Measurements from ENCODE around the gene AGPAT4. TPM values are rescaled to one million over a fixed set of nuclear protein-coding genes. Genes with fewer than 3 reads are reported as not detected.

Gene AGPAT4
- total and polyA plus RNA-seq, 7 donors, result under 0.01 to 16.6 (median 6.9) TPM

DNA sequence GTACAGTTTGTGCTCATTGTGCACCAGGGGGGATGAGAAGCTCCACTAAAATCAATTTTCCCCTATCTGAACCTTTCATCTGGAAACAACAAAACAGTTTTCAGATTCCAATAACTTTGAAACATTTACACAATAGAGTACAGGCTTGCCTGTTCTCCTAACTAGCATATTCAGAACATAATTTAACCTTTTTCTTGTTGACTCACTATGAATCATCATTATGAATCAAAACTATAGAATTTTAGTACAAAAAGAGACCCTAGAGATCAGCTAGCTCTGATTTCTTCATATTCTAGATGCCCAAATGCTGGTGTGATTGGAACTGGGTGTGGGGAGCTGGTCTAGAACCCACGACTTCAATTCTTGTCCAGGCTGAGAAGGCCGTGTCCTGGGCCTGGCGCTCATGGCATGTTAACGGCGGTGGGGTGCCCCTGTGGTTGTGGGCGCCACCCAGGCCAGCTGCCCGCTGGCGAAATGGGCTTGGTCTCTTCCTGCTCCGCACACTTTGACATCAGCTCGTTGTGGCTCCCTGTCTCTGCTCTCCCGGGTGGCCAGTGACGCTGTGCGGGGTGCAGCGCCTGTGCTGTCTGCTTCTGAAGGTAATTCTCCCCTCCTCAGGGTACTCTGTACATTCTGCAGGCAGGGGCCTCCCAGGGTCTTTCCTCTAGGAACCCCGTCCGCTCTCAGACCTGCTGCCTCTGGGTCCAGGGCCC, 29.9 kb upstream of the AGPAT4 start:
- WGBS, 2 donors, result 92 to 94% methylated on average over 16 of the region's 16 CpGs
- no peak overlapping the region for H3K4me3 ChIP-seq
- DNase-seq, result no peak
- H3K27me3 ChIP-seq, result no peaks in the 10 kb centered on the region
- intact Hi-C loops (cut with DNase I), result no loop called here
- H3K9me3 ChIP-seq, result no peaks in the 10 kb centered on the region
- no peaks in the 10 kb centered on the region for H3K36me3 ChIP-seq
- no peak overlapping the region for H3K27ac ChIP-seq
- peaks cover 0 to 8% (median 2%) of the 10 kb centered on the region in 4 donors for H3K4me1 ChIP-seq
- TF ChIP-seq, protein P1, sequence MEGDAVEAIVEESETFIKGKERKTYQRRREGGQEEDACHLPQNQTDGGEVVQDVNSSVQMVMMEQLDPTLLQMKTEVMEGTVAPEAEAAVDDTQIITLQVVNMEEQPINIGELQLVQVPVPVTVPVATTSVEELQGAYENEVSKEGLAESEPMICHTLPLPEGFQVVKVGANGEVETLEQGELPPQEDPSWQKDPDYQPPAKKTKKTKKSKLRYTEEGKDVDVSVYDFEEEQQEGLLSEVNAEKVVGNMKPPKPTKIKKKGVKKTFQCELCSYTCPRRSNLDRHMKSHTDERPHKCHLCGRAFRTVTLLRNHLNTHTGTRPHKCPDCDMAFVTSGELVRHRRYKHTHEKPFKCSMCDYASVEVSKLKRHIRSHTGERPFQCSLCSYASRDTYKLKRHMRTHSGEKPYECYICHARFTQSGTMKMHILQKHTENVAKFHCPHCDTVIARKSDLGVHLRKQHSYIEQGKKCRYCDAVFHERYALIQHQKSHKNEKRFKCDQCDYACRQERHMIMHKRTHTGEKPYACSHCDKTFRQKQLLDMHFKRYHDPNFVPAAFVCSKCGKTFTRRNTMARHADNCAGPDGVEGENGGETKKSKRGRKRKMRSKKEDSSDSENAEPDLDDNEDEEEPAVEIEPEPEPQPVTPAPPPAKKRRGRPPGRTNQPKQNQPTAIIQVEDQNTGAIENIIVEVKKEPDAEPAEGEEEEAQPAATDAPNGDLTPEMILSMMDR (IDR thresholded peaks at IDR 0.05), result no peak
- no peak for TF ChIP-seq EP300 (IDR thresholded peaks at IDR 0.05)
- TF ChIP-seq POLR2AphosphoS5 (IDR thresholded peaks at IDR 0.05), result no peak
- no peak for TF ChIP-seq POLR2A (IDR thresholded peaks at IDR 0.05)

GRCh38 chr6:161302949-161303348, 29.1 kb upstream of the AGPAT4 start:
- Histone ChIP-seq H3K4me3 (no peak overlapping the region), H3K27ac (no peak overlapping the region), H3K27me3 (no peaks in the 10 kb centered on the region), H3K36me3 (no peaks in the 10 kb centered on the region), H3K9me3 (no peaks in the 10 kb centered on the region), H3K4me1 (peaks cover 0 to 8% (median 2%) of the 10 kb centered on the region in 4 donors)
- DNase-seq, result no peak
- TF ChIP-seq POLR2A (IDR thresholded peaks at IDR 0.05) (no peak), EP300 (IDR thresholded peaks at IDR 0.05) (no peak), POLR2AphosphoS5 (IDR thresholded peaks at IDR 0.05) (no peak)
- TF ChIP-seq, protein P1 (IDR thresholded peaks at IDR 0.05), result no peak
- WGBS, 2 donors, result 85% methylated on average over 6 of the region's 6 CpGs
- intact Hi-C loops (cut with DNase I), result no loop called here

- H3K4me3 ChIP-seq, result no peak overlapping the region
- H3K9me3 ChIP-seq, result no peaks in the 10 kb centered on the region
- TF ChIP-seq EP300 (IDR thresholded peaks at IDR 0.05) (no peak), POLR2AphosphoS5 (IDR thresholded peaks at IDR 0.05) (no peak), POLR2A (IDR thresholded peaks at IDR 0.05) (no peak)
- TF ChIP-seq, protein P1 (IDR thresholded peaks at IDR 0.05), result no peak
- no peak overlapping the region for H3K27ac ChIP-seq
- H3K36me3 ChIP-seq, result no peaks in the 10 kb centered on the region
- no peaks in the 10 kb centered on the region for H3K27me3 ChIP-seq
- DNase-seq, result no peak
- WGBS, 2 donors, result 64 to 85% methylated on average over 2 of the region's 2 CpGs
- H3K4me1 ChIP-seq, result peaks cover 0 to 8% (median 2%) of the 10 kb centered on the region in 4 donors
- intact Hi-C loops (cut with DNase I), result no loop called here
Measured at GRCh38 chr6:161301338-161301737, 27.5 kb upstream of the AGPAT4 start.

DNA sequence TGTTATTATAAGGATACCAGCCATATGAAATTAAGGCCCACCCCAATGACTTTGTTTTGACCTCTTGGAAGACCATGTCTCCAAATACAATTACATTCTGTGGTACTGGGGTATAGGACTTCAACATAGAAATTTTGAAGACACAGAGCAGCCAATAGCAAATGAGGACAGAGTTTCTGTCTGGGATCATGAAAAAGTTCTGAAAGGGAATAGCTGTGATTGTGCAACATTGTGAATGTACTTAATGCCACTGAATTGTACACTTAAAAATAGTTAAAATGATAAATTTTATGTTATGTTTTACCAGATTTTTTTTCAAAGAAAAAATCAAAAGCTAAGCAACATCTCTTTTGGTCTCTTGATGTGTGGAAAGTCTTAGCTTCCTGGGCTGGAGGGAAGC, 27.0 kb upstream of the AGPAT4 start:
- no peak for DNase-seq
- Histone ChIP-seq H3K4me3 (no peak overlapping the region), H3K9me3 (no peaks in the 10 kb centered on the region), H3K4me1 (peaks cover 0 to 8% (median 2%) of the 10 kb centered on the region in 4 donors), H3K27me3 (no peaks in the 10 kb centered on the region), H3K36me3 (no peaks in the 10 kb centered on the region), H3K27ac (no peak overlapping the region)
- intact Hi-C loops (cut with DNase I), result no loop called here
- TF ChIP-seq EP300 (IDR thresholded peaks at IDR 0.05), result no peak
- TF ChIP-seq, protein P1 (IDR thresholded peaks at IDR 0.05), result no peak
- TF ChIP-seq POLR2A (IDR thresholded peaks at IDR 0.05), result no peak
- TF ChIP-seq POLR2AphosphoS5 (IDR thresholded peaks at IDR 0.05), result no peak

GRCh38 chr6:161299726-161300125, 25.9 kb upstream of the AGPAT4 start:
- Histone ChIP-seq H3K36me3 (no peaks in the 10 kb centered on the region), H3K27ac (no peak overlapping the region), H3K9me3 (no peaks in the 10 kb centered on the region), H3K4me3 (no peak overlapping the region), H3K27me3 (no peaks in the 10 kb centered on the region), H3K4me1 (peaks cover 0 to 8% (median 2%) of the 10 kb centered on the region in 4 donors)
- 91 to 94% methylated on average over 4 of the region's 4 CpGs for WGBS, 2 donors
- DNase-seq, result no peak
- TF ChIP-seq, protein P1 (IDR thresholded peaks at IDR 0.05), result no peak
- TF ChIP-seq POLR2AphosphoS5 (IDR thresholded peaks at IDR 0.05) (no peak), EP300 (IDR thresholded peaks at IDR 0.05) (no peak), POLR2A (IDR thresholded peaks at IDR 0.05) (no peak)
- intact Hi-C loops (cut with DNase I), result no loop called here
